NK-92 (cell line): ENCODE results near the gene SLC27A3.

ENCODE experiments used
- DNase-seq: peaks from one replicate; lab custom pipeline; 2025; ENCODE audit not compliant: unreplicated experiment; lab: John Stamatoyannopoulos, UW

SLC27A3 gene

DNA sequence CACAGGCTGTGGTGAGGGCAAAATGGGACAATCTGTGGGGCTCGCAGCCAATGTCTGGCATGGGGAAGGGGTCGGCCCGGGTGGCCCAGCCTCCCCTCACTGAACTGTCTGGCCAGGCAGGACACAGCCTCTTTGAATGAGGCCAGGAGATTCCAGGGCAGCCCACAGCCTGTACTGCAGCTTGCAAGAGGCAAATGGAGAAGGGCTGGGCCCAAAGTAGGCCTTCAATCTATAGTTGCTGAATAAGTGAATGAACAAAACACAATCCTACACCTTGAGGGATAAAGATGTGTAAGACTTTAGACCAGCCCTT is 23.2 kb downstream of the SLC27A3 start:
- DNase-seq: no peak

DNA sequence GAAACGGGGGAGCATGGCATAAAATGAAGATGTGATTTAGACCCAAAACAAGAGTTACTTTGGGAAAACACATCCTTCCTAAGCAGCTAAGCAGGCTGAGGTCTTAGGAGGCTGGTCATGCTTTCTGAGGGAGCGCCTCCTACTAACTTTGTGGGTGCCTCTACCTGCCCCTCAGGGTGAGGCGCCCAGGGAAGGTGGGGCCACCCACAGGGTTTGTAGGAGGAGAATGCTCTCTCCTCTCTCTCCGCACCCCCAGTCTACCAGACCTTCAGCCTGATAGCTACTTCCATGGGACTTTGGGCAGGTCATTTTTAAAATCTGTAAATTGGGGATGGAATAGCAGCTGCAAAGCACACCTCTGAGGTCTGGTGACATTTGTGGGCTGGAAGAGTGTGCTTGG is 23.8 kb downstream of the SLC27A3 start:
- no peak for DNase-seq

DNA sequence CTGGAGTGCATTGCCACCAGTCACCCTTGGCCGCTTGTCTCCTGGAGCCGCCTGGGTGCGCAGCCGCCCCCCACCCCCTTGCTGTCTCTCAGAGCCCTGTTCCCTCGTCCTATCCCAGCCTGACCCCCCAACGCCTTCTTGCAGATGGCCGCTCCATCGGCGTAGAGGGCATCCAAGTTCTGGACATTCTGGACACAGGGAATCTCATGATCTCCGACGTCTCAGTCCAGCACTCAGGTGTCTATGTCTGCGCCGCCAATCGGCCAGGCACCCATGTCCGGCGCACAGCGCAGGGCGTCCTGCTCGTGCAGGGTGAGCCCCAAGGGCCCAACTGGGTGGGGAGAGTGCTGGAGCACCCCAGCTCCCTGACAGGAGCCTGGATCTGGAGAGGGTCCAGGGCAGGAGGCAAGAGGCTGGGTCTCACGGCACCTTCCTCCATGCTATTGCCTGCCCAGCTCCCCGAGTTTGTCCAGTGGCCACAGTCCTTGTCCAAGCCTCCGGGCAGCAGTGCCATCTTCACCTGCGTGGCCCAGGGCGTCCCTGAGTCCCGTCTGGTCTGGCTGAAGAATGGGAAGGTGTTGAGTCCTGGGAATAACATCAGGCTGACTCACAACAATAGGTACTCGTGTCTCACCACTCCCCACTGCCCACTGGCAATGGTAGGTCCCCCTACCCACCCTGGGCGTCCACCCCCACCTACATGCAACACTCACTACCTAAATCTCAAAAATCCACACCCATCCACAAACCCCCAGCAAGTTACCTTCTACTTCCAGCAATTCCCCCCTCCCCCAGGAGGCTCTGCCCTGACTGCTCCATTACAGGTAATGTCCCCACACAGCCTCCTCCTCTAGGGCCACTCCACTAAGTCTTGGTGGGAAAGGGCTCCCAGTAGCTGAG is 24.6 kb downstream of the SLC27A3 start:
- DNase-seq: no peak

DNA sequence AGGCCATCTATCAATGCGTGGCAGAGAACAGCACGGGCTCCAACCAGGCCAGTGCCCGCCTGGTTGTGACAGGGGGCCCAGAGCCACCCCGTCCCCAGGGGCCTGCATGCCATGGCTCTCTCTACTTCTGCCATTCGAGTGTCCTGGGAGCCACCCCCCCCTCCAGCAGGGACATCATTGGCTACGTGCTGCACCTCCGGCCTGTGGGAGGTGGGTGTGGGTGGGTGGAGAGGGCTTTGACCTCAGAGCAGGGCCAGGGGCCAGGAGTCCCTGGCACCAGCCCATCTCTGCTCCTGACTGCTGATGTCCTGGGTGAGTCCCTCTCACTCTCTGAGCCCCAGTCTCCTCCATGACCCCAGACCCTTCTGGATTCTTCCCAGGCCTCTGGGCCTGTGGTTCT is 25.3 kb downstream of the SLC27A3 start:
- no peak for DNase-seq

DNA sequence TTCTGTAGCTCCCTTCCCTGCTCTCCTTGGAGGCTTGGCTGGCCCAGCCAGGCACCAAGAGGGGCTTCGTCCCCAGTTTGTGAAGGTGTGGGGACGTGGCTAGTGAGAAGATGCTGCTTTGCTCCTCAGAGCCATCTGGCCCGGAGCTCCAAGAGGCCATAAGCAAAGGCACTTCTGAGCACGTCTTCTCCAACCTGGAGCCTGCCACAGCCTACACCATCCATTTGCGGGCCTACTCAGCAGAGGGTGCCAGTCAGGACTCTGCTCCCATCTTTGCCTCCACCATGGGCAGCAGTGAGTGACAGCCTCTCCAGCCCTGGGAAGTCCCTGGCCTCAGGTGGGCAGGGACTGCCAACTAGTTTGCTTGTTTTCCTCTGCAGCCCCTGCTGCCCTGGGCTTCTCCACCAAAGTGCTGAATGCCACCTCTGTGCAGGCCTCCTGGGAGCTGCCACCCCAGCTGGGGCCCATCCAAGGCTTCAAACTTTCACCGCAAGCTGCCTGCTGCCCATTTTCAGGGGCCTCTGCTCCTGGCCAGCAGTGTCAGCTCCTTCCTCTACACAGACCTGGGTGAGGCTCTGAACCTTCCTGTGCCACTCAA is 25.9 kb downstream of the SLC27A3 start:
- no peak for DNase-seq

DNA sequence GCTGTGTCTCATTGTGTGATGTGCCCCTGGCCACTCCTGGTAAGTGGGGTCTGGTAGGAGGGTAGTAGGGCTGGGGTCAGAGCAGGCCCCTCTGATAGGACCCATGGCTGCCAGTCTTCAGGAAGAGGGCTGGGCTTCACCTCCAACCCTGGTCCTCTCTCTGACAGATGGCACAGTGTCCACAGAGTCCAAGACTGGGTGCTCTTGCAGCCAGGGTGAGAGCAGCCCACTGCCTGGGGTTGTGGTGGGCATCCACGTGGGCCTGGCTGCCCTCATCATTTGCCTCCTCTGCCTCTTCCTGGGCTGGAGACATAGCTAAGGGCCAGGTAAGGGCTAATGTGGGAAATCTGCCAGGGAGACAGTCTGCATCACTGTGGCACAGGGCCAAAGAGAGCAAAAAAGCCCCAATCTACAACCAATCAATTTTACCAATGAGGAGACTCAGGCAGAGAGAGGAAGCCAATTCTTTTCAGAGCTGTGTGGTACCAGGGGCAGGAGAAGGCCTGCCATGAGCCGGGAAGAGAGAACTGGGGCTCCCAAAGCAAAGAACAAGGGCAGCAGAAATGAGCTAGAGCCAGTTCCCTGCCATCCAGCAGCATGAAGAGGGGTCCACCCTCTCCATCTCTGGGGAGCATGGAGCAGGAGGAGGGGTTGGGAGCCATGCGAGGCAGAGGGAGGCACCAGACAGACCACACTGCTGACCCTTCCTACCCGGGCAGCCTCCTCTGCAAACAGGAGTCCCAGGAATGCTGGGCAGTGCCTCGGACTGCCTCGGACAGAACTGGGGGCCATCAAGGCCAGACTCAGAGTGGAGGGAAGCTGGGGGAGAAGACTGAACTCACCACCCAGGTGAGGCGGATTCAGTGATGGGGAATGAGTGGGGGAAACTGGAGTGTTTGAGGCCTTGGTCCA is 26.8 kb downstream of the SLC27A3 start:
- DNase-seq: no peak

DNA sequence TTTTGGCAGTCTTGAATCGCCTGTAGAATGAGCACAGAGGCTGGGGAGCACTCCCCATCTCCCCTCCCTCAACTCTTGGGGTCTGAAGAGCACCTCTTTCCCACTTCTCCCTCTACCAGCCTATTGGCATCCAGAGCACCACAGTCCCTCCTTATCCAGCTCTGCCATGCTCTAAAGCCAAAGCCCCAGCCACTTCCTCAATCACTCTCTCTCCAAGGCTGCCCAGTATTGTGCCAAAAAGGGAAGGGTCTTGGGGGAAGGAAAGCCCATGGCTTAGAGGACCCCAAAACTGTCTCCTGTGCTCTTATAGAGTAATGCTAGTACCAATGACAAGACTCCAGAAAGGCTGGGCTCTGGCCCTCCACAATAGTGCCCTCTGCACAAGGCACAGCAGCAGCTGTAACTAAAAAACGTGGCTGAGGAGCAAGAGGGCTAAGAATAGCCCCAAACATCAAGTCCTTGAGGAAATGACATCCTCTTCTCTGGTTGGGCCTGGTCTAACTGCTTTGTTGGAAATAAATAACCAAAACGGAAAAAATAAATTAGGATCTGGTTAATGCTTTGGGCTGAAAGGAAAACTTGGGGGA is 28.4 kb downstream of the SLC27A3 start:
- DNase-seq: no peak

DNA sequence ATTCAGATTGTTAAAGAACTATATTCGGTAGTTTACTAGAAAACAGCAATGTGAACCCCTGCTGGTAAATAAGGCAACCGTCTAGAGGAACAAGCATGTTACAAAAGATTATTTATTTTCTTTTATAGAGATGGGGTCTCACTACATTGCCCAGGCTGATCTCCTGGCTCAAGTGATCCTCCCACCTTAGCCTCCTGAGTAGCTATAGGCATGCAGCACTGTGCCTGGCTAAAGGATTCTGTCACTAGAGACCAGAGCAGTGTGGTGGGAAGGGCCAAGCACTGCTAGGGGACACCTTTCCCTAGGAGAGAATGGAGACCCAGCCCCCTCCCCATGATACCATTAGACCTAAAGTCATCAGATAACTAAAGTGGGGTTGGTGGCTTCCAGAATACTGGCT is 28.9 kb downstream of the SLC27A3 start:
- no peak for DNase-seq

DNA sequence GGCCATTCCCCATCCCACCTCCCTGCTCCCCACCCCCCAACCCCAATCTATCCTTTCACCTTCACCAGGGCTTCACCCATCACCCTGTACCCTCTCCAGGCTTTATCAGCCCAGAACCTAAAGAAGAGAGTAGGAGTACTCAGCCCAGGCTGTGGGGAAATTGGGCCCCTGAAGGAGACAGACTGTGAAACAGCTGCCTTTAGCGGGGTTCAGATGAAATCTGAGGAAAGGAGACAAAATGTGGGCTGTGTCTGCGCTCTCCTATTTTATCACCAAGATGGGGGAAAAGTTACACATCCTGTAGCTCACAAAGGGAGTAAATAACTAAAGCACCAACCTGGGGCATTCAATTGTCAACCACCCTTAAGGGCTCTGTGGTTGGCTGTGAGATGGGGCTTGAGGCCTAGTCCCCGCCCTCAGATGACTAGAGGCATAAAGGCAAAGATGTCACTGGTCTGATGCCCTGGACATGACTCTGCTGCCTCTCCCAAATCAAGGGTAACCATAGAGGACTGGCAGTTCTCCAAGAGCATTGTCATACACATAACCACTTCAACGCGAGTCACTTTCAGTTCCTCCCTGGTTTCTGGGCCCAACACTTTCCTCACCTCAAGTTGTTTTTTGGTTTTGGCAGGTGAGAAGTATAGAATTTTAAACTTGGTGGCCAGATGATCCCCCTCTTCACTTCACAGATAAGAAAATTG is 30.0 kb downstream of the SLC27A3 start:
- DNase-seq: no peak

DNA sequence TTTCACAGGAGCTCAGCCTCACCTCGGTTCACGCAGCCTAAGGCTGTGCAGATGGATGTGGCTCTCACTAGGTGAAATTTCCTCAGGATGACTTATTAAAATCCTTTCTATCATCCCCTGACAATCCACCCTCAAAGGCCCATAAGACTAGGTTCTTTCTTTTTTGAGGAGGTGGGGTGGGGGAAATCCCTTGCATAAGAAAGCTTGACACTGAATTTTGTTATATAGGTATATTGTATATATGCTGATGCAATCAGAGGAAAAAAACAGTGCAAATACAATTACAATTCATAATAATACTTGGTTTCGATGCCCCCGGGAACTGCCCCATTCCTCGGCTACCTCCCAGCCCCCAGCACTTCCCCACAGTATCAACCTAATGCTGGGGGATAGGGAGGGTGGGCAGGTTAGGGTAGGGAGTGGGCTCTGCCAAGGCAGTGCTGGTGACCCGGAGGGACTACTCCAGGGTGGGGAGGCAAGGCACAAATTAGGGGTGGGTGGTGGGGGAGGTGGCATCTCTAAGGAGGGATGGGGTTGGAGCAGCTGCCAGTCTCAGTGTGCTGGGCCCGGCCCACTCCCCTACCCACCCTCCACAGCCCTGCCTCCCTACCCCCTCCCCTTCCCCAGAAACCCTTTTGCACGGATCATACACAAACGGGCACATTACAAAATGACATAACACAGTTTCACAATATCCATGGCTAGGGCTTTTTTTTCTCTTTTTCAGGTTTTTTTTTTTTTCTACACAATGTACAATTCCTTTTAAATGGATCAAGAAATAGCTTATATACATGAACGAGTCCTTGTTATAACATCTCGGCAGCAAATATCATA is 30.9 kb downstream of the SLC27A3 start:
- no peak for DNase-seq

DNA sequence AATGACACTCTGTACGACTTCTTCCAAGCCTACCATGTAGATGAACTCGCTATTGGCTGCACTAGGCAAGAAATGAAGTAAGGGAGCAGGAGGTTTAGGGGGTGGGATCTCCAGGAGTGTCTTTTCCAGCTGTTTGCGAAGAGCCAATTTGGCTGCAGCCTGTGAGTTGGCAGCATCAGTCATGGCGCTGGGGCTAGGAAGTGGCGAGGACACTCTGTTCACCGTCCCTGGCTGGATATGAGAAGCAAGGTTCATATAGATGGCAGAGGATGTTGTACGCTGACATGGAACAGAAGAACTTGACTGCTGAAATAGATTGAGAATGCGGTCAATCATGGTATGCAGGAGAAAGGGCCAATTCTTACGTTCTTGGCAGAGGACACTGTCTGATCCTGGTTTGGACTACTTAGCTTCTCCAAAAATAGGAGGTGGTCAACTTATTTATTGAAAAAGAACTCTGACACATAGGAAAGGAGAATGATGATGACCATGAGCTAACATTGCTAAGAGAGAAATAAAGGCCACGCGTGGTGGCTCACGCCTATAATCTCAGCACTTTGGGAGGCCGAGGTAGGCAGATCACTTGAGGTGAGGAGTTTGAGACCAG is 41.2 kb downstream of the SLC27A3 start:
- no peak for DNase-seq

DNA sequence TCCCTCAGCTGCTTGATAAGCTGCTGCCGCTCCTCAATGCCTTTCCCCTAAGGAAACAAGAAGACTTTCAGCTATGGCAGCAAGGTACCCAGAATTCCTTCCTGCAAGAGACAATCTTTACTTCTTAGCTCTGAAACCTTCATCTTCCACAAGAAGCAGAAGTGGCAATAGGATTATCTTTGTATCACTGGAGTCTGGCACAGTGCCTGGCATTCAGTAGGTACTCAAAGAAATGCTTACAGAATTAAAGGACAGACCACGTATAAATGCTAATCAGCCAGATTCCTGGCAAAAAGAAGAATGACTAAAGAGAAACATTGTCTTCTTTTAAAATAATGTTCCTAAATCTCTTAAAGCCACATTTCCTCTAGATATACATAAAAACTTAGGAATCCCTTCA is 43.7 kb downstream of the SLC27A3 start:
- no peak for DNase-seq

DNA sequence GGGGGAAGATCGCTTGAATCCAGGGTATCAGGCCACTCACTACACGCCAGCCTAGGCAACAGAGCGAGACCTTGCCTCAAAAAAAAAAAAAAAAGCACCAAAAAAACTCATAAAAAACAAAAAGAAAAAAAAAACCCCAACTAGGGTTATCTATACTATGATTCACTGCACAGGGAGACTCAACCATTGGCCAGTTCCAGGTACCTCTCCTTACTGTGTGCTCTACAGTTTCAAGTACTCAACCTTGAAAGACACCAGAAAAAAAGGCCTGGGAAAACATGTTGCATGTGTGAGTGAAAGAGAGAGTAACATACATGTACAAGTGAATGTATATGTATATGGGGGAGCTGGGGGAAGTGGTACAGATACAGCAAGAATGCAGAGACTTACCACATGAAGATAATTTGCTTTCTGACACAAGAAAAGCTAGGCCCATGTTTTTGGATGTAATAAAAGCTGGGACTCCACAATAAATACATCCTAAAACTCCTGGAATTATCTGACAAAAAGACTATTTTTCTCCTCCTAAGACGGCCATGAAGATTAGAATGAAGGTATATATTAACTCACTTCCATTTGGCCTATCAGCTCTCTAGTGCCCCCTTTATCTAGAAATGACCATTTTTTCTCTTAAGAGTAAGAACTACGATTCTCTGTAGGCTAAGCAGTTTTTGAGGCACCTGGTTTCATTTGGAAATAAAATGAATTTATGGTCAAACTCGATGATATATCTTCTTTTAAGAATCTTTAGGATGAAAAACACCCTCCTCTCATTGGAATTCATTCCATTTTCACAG is 52.2 kb downstream of the SLC27A3 start:
- no peak for DNase-seq
